ENCODE measurements around the gene SCRG1. TPM values are rescaled to one million over a fixed set of nuclear protein-coding genes. Genes with fewer than 3 reads are reported as not detected.

Gene SCRG1
- polyA plus RNA-seq (2013, experiment 1 of 4) = 1.0 TPM
- polyA plus RNA-seq (2013, experiment 2 of 4) = 0.73 TPM
- polyA plus RNA-seq (2013, experiment 3 of 4) = 0.59 TPM
- 0.97 TPM for polyA plus RNA-seq (2013, experiment 4 of 4)

- 36 to 39% methylated on average over 4 of the region's 4 CpGs for WGBS, 2 experiments
- Histone ChIP-seq H3K36me3 (ENCODE audit: control insufficient read depth, insufficient read depth, low read length) (no peaks in the 10 kb centered on the region), H3K9me3 (ENCODE audit: control insufficient read depth, low read length) (no peaks in the 10 kb centered on the region), H3K27me3 (ENCODE audit: control insufficient read depth, insufficient read depth, low read length, poor library complexity, severe bottlenecking) (no peaks in the 10 kb centered on the region), H3K27ac (ENCODE audit: insufficient read depth, low read depth, low read length, poor library complexity, severe bottlenecking) (no peak within 1 kb of the TSS), H3K4me1 (ENCODE audit: control insufficient read depth, insufficient read depth, low read length) (peaks cover 2% of the 10 kb centered on the region), H3K4me3 (ENCODE audit: insufficient read depth, low read depth, low read length) (no peak within 1 kb of the TSS)
Measured at GRCh38 chr4:173398779-173399415, at the start of gene SCRG1. TSS of gene SCRG1 (minus strand) at chr4:173399116. CDS start at chr4:173391414, 7,702 bp downstream.

GRCh38 chr4:173448103-173448502 is 49.2 kb upstream of the SCRG1 start:
- H3K9me3 ChIP-seq (ENCODE audit: control insufficient read depth, low read length) = no peaks in the 10 kb centered on the region
- no peaks in the 10 kb centered on the region for H3K4me1 ChIP-seq (ENCODE audit: control insufficient read depth, insufficient read depth, low read length)
- no peak overlapping the region for H3K27ac ChIP-seq (ENCODE audit: insufficient read depth, low read depth, low read length, poor library complexity, severe bottlenecking)
- no peak overlapping the region for H3K4me3 ChIP-seq (ENCODE audit: insufficient read depth, low read depth, low read length)
- no peaks in the 10 kb centered on the region for H3K27me3 ChIP-seq (ENCODE audit: control insufficient read depth, insufficient read depth, low read length, poor library complexity, severe bottlenecking)
- no peaks in the 10 kb centered on the region for H3K36me3 ChIP-seq (ENCODE audit: control insufficient read depth, insufficient read depth, low read length)
- WGBS, 2 experiments = 90 to 91% methylated on average over 2 of the region's 2 CpGs

- no peaks in the 10 kb centered on the region for H3K27me3 ChIP-seq (ENCODE audit: control insufficient read depth, insufficient read depth, low read length, poor library complexity, severe bottlenecking)
- H3K27ac ChIP-seq (ENCODE audit: insufficient read depth, low read depth, low read length, poor library complexity, severe bottlenecking) = no peak overlapping the region
- H3K4me1 ChIP-seq (ENCODE audit: control insufficient read depth, insufficient read depth, low read length) = no peaks in the 10 kb centered on the region
- H3K36me3 ChIP-seq (ENCODE audit: control insufficient read depth, insufficient read depth, low read length) = no peaks in the 10 kb centered on the region
- no peak overlapping the region for H3K4me3 ChIP-seq (ENCODE audit: insufficient read depth, low read depth, low read length)
- 100% methylated on average over 1 of the region's 1 CpG for WGBS, 2 experiments
- H3K9me3 ChIP-seq (ENCODE audit: control insufficient read depth, low read length) = no peaks in the 10 kb centered on the region
Measured at GRCh38 chr4:173446416-173446815, 47.5 kb upstream of the SCRG1 start.

- Histone ChIP-seq H3K27me3 (ENCODE audit: control insufficient read depth, insufficient read depth, low read length, poor library complexity, severe bottlenecking) (no peaks in the 10 kb centered on the region), H3K36me3 (ENCODE audit: control insufficient read depth, insufficient read depth, low read length) (peaks cover 3% of the 10 kb centered on the region), H3K4me3 (ENCODE audit: insufficient read depth, low read depth, low read length) (no peak overlapping the region), H3K4me1 (ENCODE audit: control insufficient read depth, insufficient read depth, low read length) (no peaks in the 10 kb centered on the region), H3K27ac (ENCODE audit: insufficient read depth, low read depth, low read length, poor library complexity, severe bottlenecking) (no peak overlapping the region), H3K9me3 (ENCODE audit: control insufficient read depth, low read length) (no peaks in the 10 kb centered on the region)
Measured at GRCh38 chr4:173443121-173443520, 44.2 kb upstream of the SCRG1 start.

- 92 to 93% methylated on average over 10 of the region's 10 CpGs for WGBS, 2 experiments
- no peak overlapping the region for H3K27ac ChIP-seq (ENCODE audit: insufficient read depth, low read depth, low read length, poor library complexity, severe bottlenecking)
- no peak overlapping the region for H3K4me3 ChIP-seq (ENCODE audit: insufficient read depth, low read depth, low read length)
Measured at GRCh38 chr4:173442223-173442932, 43.5 kb upstream of the SCRG1 start.

GRCh38 chr4:173440888-173441287 is 42.0 kb upstream of the SCRG1 start:
- H3K27ac ChIP-seq (ENCODE audit: insufficient read depth, low read depth, low read length, poor library complexity, severe bottlenecking) = no peak overlapping the region
- H3K27me3 ChIP-seq (ENCODE audit: control insufficient read depth, insufficient read depth, low read length, poor library complexity, severe bottlenecking) = no peaks in the 10 kb centered on the region
- WGBS, 2 experiments = 92 to 98% methylated on average over 3 of the region's 3 CpGs
- no peaks in the 10 kb centered on the region for H3K9me3 ChIP-seq (ENCODE audit: control insufficient read depth, low read length)
- no peaks in the 10 kb centered on the region for H3K4me1 ChIP-seq (ENCODE audit: control insufficient read depth, insufficient read depth, low read length)
- no peak overlapping the region for H3K4me3 ChIP-seq (ENCODE audit: insufficient read depth, low read depth, low read length)
- peaks cover 3% of the 10 kb centered on the region for H3K36me3 ChIP-seq (ENCODE audit: control insufficient read depth, insufficient read depth, low read length)

More at GRCh38 chr4:173442223-173442932, 43.5 kb upstream of the SCRG1 start:
- H3K4me1 ChIP-seq (ENCODE audit: control insufficient read depth, insufficient read depth, low read length) = no peaks in the 10 kb centered on the region
- H3K36me3 ChIP-seq (ENCODE audit: control insufficient read depth, insufficient read depth, low read length) = peaks cover 3% of the 10 kb centered on the region
- H3K27me3 ChIP-seq (ENCODE audit: control insufficient read depth, insufficient read depth, low read length, poor library complexity, severe bottlenecking) = no peaks in the 10 kb centered on the region
- no peaks in the 10 kb centered on the region for H3K9me3 ChIP-seq (ENCODE audit: control insufficient read depth, low read length)

- Histone ChIP-seq H3K4me3 (ENCODE audit: insufficient read depth, low read depth, low read length) (no peak overlapping the region), H3K4me1 (ENCODE audit: control insufficient read depth, insufficient read depth, low read length) (no peaks in the 10 kb centered on the region), H3K27me3 (ENCODE audit: control insufficient read depth, insufficient read depth, low read length, poor library complexity, severe bottlenecking) (no peaks in the 10 kb centered on the region), H3K9me3 (ENCODE audit: control insufficient read depth, low read length) (no peaks in the 10 kb centered on the region), H3K36me3 (ENCODE audit: control insufficient read depth, insufficient read depth, low read length) (peaks cover 3% of the 10 kb centered on the region), H3K27ac (ENCODE audit: insufficient read depth, low read depth, low read length, poor library complexity, severe bottlenecking) (no peak overlapping the region)
- WGBS, 2 experiments = 68 to 76% methylated on average over 6 of the region's 6 CpGs
Measured at GRCh38 chr4:173436771-173437265, 37.9 kb upstream of the SCRG1 start.

- WGBS, 2 experiments = 70 to 73% methylated on average over 5 of the region's 5 CpGs
- H3K4me3 ChIP-seq (ENCODE audit: insufficient read depth, low read depth, low read length) = no peak overlapping the region
- no peaks in the 10 kb centered on the region for H3K27me3 ChIP-seq (ENCODE audit: control insufficient read depth, insufficient read depth, low read length, poor library complexity, severe bottlenecking)
- no peaks in the 10 kb centered on the region for H3K9me3 ChIP-seq (ENCODE audit: control insufficient read depth, low read length)
- no peak overlapping the region for H3K27ac ChIP-seq (ENCODE audit: insufficient read depth, low read depth, low read length, poor library complexity, severe bottlenecking)
- H3K36me3 ChIP-seq (ENCODE audit: control insufficient read depth, insufficient read depth, low read length) = peaks cover 3% of the 10 kb centered on the region
- no peaks in the 10 kb centered on the region for H3K4me1 ChIP-seq (ENCODE audit: control insufficient read depth, insufficient read depth, low read length)
Measured at GRCh38 chr4:173436149-173436579, 37.2 kb upstream of the SCRG1 start.

GRCh38 chr4:173434231-173434630 is 35.3 kb upstream of the SCRG1 start:
- H3K36me3 ChIP-seq (ENCODE audit: control insufficient read depth, insufficient read depth, low read length) = peaks cover 3% of the 10 kb centered on the region
- H3K9me3 ChIP-seq (ENCODE audit: control insufficient read depth, low read length) = no peaks in the 10 kb centered on the region
- 87 to 95% methylated on average over 5 to 7 of the region's 7 CpGs for WGBS, 2 experiments
- H3K4me3 ChIP-seq (ENCODE audit: insufficient read depth, low read depth, low read length) = no peak overlapping the region
- H3K27me3 ChIP-seq (ENCODE audit: control insufficient read depth, insufficient read depth, low read length, poor library complexity, severe bottlenecking) = no peaks in the 10 kb centered on the region
- H3K4me1 ChIP-seq (ENCODE audit: control insufficient read depth, insufficient read depth, low read length) = no peaks in the 10 kb centered on the region
- no peak overlapping the region for H3K27ac ChIP-seq (ENCODE audit: insufficient read depth, low read depth, low read length, poor library complexity, severe bottlenecking)

GRCh38 chr4:173433447-173433846 is 34.5 kb upstream of the SCRG1 start:
- H3K4me1 ChIP-seq (ENCODE audit: control insufficient read depth, insufficient read depth, low read length) = no peaks in the 10 kb centered on the region
- H3K36me3 ChIP-seq (ENCODE audit: control insufficient read depth, insufficient read depth, low read length) = no peaks in the 10 kb centered on the region
- no peak overlapping the region for H3K4me3 ChIP-seq (ENCODE audit: insufficient read depth, low read depth, low read length)
- H3K9me3 ChIP-seq (ENCODE audit: control insufficient read depth, low read length) = no peaks in the 10 kb centered on the region
- 93% methylated on average over 3 of the region's 3 CpGs for WGBS, 2 experiments
- H3K27ac ChIP-seq (ENCODE audit: insufficient read depth, low read depth, low read length, poor library complexity, severe bottlenecking) = no peak overlapping the region
- no peaks in the 10 kb centered on the region for H3K27me3 ChIP-seq (ENCODE audit: control insufficient read depth, insufficient read depth, low read length, poor library complexity, severe bottlenecking)
